GM19240 (cell line): Measurements from ENCODE around the gene MSH3.
"Not testable (repeated sequence)": the region's sequence is repeated elsewhere in the genome, so short reads cannot be mapped to it uniquely, and the experiment has no call there.

Experiments
- DNase-seq: peaks from one replicate; pipeline ENCODE4 v3.0.0; 2011; ENCODE audit warnings: low spot score; ENCODE audit not compliant: insufficient read length

Gene MSH3

DNA sequence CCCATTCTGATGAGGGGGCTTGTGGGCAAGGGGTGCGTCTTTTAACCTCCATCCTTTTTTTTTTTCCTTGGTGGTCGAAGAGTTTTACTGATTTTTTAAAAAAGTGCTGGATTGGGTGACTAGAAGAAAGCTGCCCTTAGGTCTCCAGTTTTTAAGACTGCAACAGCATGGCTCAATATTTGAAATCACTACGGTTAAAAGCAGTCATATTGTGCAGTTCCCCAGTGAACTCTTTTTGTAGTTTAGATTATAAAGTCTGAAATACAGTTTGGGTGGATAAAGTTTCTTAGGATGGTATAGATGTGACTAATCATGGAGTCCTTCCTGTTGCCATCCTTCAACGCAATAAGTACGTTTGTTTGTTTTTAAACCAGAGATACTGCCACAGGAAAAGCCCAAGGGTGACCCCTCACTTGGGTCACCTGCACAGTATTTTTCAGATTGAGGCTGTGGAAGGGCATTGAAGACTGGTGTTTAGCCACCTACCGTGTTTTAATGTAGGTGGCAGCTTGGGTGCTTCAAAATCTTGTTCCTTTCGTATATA, 851 bp downstream of the MSH3 start:
- DNase-seq = no peak

DNA sequence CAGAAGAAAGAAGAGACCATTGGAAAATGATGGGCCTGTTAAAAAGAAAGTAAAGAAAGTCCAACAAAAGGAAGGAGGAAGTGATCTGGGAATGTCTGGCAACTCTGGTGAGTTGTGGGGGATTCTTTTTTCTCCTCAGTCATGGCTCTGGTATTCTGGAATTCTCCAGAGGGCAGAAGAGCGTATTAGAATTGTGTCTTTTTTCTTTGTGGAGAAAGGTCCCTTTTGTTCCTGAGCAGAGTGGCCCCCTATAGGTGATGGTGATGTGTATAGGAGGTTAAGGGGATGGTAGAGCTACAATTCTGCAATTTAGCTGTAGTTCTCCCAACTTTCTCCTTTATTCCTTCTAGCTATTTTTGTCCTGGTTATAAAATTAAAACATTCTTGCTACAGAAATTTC, 2.0 kb downstream of the MSH3 start:
- no peak for DNase-seq

DNA sequence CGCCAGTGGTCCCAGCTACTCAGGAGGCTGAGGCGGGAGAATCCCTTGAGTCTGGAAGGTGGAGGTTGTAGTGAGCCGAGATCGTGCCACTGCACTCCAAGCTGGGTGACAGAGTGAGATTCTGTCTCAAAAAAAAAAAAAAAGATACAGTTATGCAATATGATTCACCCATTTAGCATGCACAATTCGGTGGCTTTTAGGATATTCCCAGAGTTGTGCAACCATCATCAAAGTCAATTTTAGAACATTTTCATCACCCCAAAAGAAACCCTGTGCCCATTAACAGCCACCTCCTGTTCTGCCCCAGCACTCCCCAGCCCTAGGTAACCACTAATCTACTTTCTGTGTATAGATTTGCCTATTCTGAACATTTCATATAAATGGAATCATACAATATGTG, 4.7 kb downstream of the MSH3 start:
- DNase-seq = no peak

DNA sequence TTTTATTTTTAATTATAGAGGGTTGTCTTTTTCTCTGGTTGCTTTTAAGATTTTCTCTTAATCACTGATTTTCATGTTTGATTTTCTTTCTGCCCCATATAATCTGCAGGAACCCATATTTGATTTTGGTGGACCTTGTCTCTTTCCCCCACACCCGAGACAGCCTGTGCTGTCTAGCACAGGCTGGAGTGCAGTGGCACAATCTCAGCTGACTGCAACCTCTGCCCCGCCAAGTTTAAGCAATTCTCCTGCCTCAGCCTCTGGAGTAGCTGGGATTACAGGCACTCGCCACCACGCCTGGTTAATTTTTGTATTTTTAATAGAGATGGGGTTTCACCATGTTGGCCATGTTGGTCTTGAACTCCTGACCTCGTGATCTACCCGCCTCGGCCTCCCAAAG, 6.2 kb downstream of the MSH3 start:
- not testable (repeated sequence) for DNase-seq

DNA sequence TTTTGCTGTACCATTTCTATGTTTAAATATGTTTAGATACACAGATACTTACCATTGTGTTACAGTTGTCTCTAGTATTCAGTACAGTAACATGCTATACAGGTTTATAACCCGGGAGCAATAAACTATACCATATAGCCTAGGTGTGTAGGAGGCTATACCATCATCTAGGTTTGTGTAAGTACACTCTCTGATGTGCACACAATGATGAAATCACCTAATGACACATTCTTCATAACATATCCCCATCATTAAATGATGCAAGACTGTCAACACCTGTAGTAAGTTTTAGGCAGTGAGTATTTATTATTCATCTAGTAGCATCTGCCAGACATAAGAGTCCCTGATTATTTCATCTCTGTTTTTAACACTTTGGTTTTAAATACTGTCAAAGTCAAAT, 7.7 kb downstream of the MSH3 start:
- DNase-seq = no peak

DNA sequence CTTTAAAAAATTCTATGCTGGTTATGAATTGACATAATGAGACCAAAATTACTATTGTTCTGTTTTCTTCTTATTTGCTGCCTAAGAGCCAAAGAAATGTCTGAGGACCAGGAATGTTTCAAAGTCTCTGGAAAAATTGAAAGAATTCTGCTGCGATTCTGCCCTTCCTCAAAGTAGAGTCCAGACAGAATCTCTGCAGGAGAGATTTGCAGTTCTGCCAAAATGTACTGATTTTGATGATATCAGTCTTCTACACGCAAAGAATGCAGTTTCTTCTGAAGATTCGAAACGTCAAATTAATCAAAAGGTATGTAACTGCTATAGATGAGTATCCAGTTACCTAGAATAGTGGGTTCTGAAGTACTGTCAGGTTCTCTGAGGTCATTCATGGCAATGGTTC, 10.6 kb downstream of the MSH3 start:
- no peak for DNase-seq

DNA sequence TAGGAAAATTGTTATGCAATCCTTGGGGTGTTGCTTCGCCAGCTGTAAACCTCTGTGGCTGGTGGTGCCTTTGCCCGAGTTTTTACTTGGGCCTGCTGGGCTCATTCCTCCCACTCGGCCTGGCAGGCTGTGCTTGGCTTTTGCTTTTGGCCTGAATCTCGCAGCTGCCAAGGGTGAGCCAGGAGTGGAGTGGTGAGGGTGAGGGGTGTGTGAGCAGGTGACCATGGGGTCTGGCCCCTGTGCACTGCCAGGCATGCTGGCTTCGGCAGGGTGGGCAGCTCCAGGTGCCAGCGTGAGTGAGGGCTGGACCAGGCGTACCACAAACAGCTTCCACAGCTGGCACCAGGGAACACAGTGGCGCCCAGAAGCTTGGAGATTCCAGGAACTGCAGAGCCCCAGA, 12.9 kb downstream of the MSH3 start:
- DNase-seq = no peak

DNA sequence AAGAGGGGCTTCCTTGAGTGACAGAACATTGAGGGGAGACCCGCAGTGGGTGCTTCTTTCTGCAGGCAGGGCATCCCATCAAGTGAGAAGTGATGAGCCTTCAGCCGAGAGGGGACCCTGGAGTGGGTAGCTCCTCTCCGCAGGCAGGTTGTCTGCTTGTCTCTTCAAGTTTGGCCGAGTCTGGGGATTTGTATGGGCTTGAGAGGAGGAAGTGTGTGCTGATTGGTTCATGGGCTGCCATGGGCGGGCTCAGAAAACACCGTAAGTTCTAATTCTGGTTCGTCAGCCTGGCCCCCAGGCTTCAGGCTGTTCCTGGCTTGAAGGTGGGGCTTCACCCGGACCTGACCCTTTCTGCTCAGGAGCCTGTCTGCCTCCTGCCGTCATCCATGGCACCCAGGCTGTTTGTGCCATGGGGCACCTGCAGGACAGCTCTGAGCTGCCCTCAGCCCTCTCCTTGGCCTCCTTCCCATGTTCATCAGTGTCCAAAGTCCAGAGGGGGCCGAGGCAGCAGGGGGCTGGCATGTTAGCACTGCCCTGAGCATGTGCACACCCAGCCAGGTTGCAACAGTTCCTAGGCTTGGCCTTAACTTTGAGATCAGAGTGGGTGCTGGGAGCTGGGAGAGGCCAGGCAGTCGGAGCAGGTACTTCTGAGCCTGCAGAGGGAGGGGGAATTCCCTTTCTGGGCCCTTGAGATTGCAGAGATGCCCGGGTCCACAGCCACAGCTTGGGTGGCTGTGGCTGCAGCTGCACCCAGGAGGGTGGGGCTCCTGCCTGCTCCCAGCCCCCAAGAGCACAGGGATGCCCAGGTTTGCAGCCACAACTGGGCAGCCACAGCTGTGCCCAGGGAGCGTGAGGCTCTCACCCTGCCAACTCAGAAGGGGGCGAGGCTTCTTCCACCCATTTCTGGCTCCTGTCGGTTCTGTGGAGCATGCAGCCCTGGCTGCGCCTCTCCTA, 13.8 kb downstream of the MSH3 start:
- no peak for DNase-seq

DNA sequence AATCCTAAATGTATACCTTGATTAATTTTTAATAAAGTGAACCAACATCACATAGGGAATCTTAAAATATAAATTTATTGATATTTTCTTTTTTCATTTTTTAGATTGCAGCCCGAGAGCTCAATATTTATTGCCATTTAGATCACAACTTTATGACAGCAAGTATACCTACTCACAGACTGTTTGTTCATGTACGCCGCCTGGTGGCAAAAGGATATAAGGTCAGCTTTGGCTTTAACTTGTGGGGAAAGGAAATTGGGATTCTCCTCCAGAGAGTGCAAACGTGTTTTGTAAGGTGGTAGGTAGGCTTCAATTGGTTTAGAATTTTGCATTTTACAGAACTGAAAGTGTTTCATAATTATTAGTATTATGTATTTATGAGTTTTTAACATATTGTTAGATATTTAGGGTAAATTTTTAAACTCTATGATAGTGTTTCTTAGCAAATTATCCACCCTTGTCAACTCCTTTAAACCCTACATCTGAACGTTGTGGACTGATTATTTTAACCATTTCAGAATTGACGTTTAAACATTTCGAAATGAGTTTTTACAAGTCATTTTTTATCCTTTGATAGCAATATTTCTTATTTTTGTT, 17.8 kb downstream of the MSH3 start:
- no peak for DNase-seq

DNA sequence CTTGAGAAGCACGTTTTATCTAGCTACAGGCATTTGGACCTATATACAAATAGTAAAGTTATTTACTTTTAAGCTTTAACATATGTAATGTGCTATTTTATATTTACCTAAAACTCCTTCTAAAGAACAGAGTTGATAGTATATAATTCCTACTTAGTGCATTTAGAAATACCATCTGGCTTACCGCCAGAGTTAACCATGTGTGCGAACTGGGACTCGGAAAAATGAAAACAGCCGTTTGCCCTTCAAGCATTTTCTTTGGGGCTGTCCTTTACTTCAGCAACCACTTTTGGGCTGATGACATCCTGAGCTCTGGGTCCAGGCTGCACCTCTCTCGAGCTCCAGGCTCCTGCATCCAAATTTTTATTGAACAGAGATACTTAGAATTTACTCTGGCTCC, 22.3 kb downstream of the MSH3 start:
- no peak for DNase-seq

DNA sequence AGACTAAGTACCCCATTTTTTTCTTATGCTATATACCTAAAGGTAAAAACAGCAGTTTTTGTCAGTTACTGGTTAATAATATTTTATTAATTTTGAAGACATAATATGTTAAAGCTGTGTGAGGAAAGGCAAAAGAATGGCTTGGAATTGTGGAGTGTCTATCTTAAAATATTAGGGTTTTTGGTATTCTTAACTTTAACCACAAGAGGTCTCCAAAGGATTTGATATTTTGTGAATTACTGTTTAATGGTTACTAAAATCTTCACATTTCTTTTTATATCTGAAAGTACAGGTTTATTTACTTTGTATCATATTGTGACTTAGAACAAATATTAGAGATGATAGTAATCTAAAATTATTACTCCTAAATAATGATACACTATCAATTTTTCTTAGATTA, 32.3 kb downstream of the MSH3 start:
- no peak for DNase-seq

DNA sequence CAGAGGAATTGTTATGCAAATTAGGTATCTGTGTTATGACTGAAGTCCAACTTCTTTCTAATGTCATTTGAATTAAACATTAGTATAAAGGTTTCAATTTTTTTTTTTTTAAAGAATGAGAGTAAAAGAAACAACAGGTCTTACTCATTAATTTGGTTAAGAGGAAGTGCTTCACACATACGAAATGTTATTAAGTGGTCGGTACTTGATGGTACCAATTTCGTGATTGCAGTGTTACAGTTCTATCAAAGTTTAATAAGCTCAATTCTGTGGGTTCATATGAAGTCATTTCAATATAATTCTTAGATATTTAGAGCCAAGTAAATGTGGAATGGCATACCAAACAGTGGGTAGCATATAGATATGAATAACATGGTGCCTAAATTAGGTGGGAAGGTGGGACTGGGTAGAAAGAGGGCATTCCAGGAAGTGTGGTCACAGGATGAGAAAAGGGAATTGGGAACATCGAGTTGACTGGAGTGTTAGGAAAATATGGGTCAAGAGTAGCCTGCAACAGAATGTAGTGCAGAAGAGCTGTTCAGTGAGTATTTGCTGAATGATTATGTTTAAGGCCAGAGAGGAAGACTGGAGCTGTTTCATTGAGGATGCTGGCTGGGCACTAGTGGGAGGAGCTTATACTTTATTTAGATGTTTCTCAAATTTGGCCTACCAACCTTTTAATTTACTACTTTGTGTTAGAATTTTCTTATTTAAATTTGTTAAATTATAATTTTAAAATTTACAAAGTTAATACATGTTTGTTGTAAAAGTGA, 34.4 kb downstream of the MSH3 start:
- no peak for DNase-seq

DNA sequence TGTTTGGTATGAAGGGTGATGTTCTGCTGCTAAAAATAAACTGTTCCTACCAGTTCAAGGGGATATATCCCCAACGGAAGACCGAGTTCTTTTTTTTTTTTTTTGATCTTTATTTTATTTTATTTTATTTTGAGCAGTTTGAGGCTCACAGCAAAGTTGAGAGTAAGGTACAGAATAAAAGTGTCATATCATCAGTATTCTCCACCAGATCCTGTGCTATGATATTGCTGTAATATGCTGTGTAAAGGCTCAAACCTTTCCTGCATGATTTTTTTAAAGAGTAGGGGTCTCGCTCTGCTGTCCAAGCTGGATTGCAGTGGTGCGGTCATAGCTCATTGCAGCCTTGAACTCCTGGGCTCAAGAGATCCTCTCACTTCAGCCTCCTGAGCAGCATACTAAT, 35.2 kb downstream of the MSH3 start:
- DNase-seq = no peak

DNA sequence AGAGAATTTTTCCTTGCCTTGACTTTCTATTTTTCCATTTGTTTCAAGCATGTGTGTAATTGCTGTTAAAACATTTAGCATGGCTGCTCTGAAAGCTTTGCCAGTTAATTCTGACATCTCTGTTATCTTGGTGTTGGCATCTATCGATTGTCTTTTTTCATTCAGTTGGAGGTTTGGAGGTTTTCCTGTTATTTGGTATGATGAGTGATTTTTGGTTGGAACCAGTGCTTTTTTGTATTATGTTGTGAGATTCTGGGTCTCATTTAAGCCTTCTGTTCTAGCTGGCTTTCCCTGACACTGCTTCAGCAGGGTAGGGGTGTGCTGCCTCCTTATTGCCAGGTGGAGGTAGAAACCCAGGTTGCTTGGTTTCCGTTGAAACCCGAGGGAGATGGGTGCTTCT, 41.2 kb downstream of the MSH3 start:
- no peak for DNase-seq

DNA sequence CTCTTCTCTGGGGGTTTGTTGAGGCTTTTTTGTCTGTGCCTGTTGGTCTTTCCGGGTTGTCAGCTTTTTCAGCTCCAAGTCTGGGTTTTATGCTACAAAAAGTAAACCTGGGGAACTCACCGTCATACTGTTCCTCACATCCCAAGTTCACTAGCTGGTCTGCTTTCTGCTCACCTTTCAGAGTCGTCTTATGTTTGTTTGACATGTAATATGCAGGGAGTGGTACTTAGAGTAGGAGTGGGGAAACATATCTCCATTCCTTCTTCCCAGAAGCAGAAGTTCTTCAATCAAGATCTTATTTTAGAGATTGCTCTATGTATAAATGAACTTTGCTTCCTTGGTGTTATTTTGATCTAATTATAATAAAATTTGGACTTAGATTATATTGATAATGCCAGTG, 42.0 kb downstream of the MSH3 start:
- no peak for DNase-seq

DNA sequence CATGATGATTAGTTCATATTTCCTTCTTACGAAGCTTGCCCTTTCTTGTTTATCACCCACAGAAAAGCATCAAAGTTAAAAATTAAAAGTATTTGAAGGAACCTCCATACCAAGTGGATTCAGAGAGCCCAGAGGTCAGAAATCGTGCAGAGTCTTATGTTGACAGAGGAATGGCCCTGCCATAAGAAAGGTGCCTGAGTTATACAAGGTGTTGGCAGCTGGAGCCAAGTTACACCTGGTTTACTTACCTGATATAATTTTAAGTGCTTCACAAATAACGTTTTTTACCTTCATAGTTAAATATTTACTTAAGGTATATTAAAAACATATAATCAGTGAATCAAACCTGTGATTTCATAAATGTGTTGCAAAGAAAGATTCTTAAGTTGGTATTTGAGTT, 42.6 kb downstream of the MSH3 start:
- DNase-seq = no peak

DNA sequence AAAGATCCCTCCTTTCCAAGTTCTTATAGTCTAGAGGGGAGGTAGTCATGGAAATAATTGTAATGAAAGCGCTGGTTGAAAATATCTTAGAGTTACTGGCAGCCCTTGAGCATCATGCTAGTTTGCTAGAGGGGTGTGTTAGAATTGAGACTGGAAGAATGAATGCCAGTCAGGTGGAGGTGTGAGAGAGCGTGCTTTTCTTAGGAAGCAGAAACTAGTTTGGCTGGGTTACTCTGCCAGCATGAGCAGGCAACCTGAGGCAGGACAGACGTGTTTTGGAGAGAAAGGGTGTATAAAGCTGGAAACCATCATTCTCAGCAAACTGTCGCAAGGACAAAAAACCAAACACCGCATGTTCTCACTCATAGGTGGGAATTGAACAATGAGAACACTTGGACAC, 43.9 kb downstream of the MSH3 start:
- no peak for DNase-seq

DNA sequence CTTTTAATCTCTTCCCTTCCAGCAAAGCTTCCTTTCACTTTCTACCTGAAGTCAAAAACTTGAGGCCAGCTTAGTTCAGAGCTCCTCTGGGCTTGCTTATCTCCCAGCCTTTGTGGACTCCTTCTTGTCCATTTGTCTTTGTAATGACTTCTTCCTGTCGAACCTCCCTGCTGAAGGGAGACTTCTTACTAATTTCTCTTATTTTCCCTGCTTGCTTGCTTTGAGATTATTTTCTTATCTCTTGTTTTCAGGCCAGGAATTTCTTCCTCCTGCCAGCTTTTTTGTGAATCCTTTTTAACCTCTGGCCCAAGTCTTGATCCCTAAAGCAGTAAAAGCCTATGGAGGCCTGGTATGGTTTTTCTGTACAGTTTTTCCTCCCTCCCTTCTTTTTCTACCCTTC, 47.1 kb downstream of the MSH3 start:
- DNase-seq = no peak

DNA sequence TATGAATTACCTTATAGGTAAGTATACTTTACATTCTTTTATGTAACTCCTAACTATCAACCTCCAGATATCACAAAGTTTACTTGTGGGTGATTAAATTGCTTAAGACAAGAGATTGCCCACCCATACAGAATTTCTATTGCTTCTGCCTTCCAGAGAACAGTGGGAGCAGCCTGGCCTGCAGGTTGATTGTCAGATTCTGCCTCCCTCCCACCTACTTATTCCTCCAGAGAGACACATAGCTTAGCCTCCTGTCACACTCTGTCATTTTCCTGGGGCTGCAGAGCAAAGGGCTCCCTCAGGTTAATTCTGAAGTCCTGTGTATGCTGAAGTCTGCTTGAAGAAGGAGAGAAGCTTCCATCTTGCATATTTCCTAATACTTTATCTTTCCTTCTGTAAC, 48.8 kb downstream of the MSH3 start:
- DNase-seq = no peak

DNA sequence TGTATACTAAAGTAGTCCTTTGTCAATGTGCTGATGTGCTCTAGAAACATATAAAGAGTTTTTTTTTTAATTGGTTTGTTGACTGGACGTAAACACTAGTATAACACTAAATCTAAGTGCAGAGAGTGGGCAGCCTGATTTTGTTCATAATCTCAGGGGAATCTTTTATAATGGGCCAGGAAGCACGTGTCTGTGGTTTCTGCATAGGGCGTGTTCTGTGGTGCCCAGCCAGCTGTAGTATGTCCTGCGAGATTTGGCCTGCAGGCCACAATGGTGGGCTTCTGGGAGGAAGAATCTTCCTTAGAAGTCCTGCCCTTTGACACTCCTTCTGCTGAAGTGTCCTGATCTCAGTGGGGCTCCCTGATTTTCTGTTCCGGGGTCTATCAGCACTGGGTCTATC, 49.3 kb downstream of the MSH3 start:
- no peak for DNase-seq

DNA sequence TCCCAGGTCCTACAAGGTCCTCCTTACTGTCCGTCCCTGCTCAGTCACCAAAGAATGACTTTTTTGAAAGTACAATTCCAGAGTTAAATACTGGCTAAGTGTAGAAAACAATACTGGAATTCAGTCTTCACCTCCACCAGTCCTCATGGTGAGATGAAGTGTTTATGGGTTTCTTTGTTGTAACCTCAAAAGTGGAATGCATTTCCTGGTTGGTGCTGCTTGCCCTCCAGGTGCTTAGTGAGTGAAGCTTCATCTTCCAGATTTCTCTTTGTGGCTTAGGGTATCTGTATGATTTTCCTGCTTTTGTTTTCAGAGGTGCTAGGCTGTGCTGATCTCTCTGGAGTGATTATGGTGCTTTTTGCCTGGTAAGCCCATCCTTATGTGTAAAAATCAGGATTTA, 49.8 kb downstream of the MSH3 start:
- no peak for DNase-seq

DNA sequence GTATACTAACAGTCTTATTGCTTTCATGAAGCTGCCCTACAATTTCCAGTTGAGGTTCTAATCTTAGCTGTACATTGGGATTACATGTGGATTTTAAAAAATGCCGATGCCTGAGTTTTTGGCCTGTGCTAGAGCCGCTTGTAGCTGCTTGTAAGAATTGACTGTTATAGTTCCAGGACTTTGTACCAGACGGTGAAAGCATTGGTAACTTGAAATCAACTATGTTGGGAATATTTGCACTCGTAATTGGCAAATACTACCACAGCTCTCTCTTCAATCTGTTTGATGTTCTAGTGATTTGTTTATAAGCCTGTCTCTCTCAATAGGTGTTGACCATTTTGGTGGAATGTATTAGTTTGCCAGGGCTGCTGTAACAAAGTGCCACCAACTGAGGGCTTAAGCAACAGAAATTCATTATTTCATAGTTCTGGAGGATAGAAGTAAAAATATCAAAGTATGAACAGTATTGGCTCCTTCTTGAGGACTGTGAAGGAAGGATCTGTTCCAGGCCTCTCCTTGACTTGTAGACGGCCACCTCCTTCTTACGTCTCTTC, 50.8 kb downstream of the MSH3 start:
- DNase-seq = no peak
